Smooth muscle cell (in vitro differentiated cells): ENCODE measurements around the gene URAD. TPM values are rescaled to one million over a fixed set of nuclear protein-coding genes. Genes with fewer than 3 reads are reported as not detected.

Experiments used
- DNase-seq: peaks from one replicate; lab custom pipeline; 2025; ENCODE audit not compliant: unreplicated experiment; lab: John Stamatoyannopoulos, UW
- H2AFZ ChIP-seq: fragments of 200-600 bp; sonication (generic); 2 replicates; pipeline ENCODE4 v1.6.0; 2016; ENCODE audit warnings: antibody characterized with exemption, low read depth, mild to moderate bottlenecking
- H3F3A ChIP-seq: fragments of 200-600 bp; sonication (generic); 2 replicates; pipeline ENCODE4 v1.6.0; 2017; ENCODE audit warnings: antibody characterized with exemption, low read depth
- H3K27ac ChIP-seq: fragments of 200-600 bp; sonication (generic); 2 replicates; pipeline ENCODE4 v1.5.1; 2016; ENCODE audit warnings: low read depth, mild to moderate bottlenecking
- H3K27me3 ChIP-seq: fragments of 200-600 bp; sonication (generic); 2 replicates; pipeline ENCODE4 v1.6.1; 2016; ENCODE audit warnings: low read depth, mild to moderate bottlenecking
- H3K36me3 ChIP-seq: fragments of 200-600 bp; sonication (generic); 2 replicates; pipeline ENCODE4 v1.5.1; 2016; ENCODE audit warnings: low read depth
- H3K4me1 ChIP-seq: fragments of 200-600 bp; sonication (generic); 2 replicates; pipeline ENCODE4 v1.5.1; 2016; ENCODE audit warnings: low read depth
- H3K4me2 ChIP-seq: fragments of 200-600 bp; sonication (generic); 2 replicates; pipeline ENCODE4 v1.6.0; 2016; ENCODE audit warnings: mild to moderate bottlenecking
- H3K4me3 ChIP-seq: fragments of 200-600 bp; sonication (generic); 2 replicates; pipeline ENCODE4 v1.5.1; 2016; ENCODE audit warnings: mild to moderate bottlenecking
- H3K79me2 ChIP-seq: fragments of 200-600 bp; sonication (generic); 2 replicates; pipeline ENCODE4 v1.6.0; 2016; ENCODE audit warnings: low read depth, mild to moderate bottlenecking
- H3K9ac ChIP-seq: fragments of 200-600 bp; sonication (generic); 2 replicates; pipeline ENCODE4 v1.6.0; 2016; ENCODE audit warnings: low read depth
- H3K9me3 ChIP-seq: fragments of 200-600 bp; sonication (generic); replicated peaks from 2 replicates; pipeline ENCODE4 v1.5.1; 2016; ENCODE audit warnings: low read depth
- H4K20me1 ChIP-seq: fragments of 200-600 bp; sonication (generic); 2 replicates; pipeline ENCODE4 v1.6.0; 2016; ENCODE audit warnings: low read depth
- CTCF ChIP-seq: fragments of 200-600 bp; sonication (generic); IDR thresholded peaks from 2 replicates; pipeline ENCODE4 v1.5.1; 2017; ENCODE audit warnings: borderline replicate concordance, mild to moderate bottlenecking, antibody characterized with exemption; ENCODE audit not compliant: insufficient read depth, poor library complexity, severe bottlenecking
- WGBS: methylation state at CpG from one replicate; pipeline ENCODE4 v1.1.7; 2016; ENCODE audit warnings: low lambda C conversion rate; 5-methylcytosine and 5-hydroxymethylcytosine counted together
- polyA plus RNA-seq: library from polyadenylated mRNA; unstranded; fragments of >200 nt; fragmentation: Nextera tagmentation; extraction: Ambion mirVana; gene quantifications from 2 replicates; pipeline ENCODE4 v1.2.1, GENCODE V29; 2016
- total RNA-seq: library from RNA; depleted of rRNA; stranded (reverse); fragments of >200 nt; gene quantifications from 2 replicates; pipeline ENCODE4 v1.2.3, GENCODE V29; 2014

Gene URAD
- total and polyA plus RNA-seq, 2 experiments from 2014 or later, result not detected

- Histone ChIP-seq H3K4me3 (peak overlapping the region; percentile 36), H3K4me2 (no peak overlapping the region), H3K9me3 (no peaks in the 10 kb centered on the region), H3K9ac (no peak overlapping the region), H3K79me2 (no peaks in the 10 kb centered on the region), H3K27ac (no peak overlapping the region), H2AFZ (no peak overlapping the region), H3K4me1 (no peaks in the 10 kb centered on the region), H4K20me1 (no peaks in the 10 kb centered on the region), H3F3A (no peaks in the 10 kb centered on the region), H3K36me3 (no peaks in the 10 kb centered on the region), H3K27me3 (peaks cover 100% of the 10 kb centered on the region)
- TF ChIP-seq CTCF, result no peak
- 2% methylated on average over 15 of the region's 15 CpGs for WGBS
- DNase-seq, result no peak
Measured at GRCh38 chr13:27979001-27979643, 9.4 kb downstream of the URAD start.

DNA sequence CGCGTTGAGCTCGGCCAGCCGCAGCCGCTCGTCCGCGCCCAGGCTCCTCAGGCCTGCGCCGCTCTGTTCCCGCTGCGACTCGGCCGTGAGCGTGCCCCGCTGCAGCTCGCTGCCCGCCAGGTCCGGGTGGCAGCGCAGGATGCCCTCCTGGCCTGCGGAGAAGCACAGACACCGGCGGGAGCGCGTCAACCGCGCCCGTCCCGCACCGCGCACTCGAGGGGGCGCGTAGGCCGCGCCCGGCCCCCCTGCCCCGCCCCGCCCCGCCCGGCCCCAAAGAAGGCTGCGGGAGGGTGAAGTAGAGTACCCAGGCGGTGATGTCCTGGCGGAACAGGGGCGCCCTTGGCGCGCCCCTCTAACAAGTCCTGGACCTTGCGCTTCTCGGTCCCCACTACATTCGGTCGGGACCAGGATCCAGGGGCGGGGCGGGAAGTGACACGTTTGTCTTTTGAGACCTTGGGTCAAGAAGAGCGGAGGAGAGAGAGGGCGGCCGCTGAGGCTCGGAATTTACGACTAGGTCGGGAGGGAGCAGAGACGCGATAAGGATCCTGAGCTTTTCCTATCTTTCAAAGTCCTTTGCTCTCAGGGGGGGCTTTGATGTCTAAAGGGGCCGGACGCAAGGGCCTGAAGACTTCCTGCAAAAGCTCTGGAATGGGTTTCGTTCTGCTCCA, 10.1 kb downstream of the URAD start:
- WGBS, result under 1% methylated on average over 53 of the region's 65 CpGs
- Histone ChIP-seq H3F3A (no peaks in the 10 kb centered on the region), H3K4me1 (no peaks in the 10 kb centered on the region), H2AFZ (no peak overlapping the region), H3K9me3 (no peaks in the 10 kb centered on the region), H3K9ac (no peak overlapping the region), H3K27me3 (peaks cover 100% of the 10 kb centered on the region), H3K27ac (no peak overlapping the region), H3K4me3 (peak overlapping the region; percentile 36), H4K20me1 (no peaks in the 10 kb centered on the region), H3K4me2 (peak overlapping the region; percentile 54), H3K36me3 (no peaks in the 10 kb centered on the region), H3K79me2 (no peaks in the 10 kb centered on the region)
- no peak for DNase-seq
- no peak for TF ChIP-seq CTCF

DNA sequence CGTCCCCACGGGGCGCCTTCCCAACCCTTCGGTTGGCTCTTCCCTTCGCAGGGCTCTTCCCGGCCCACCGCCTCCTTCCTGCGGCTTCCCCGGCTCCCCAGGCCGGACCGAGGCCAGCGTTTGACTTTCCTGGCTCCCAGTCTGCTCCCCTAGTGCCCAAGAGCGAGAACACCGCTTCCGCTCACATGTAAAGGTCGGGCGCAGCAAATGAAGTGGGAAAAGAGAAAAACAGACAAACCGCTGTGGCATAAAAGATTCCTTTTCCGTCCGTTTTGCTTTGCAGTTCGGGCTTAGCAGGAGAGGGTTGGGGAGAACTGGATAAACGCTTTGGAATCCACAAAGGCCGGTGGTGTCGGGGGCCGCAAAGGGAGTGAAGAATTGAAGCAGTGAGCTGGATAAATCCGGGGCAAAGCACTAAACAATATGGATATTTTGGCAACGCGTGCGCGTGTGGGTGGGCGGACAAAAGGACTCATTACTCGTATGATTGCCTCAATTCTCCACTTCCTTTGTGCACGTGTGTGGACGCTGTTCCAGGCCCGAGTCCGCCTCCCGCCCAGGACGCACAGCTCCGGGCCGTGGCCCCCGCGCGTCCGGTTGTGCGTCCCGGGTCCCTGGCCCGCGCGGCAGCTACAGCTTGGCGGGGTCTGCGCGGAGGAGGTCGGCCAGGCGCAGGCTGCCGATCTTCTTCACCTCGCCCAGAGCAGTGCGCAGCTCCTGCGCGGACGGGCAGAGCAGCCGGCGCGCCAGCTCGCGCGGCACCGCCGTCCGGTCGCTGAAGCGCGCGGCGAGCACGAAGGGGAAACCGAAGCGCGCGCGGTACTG, 10.8 kb downstream of the URAD start:
- WGBS, result 1% methylated on average over 77 of the region's 80 CpGs
- Histone ChIP-seq H3K27me3 (peaks cover 100% of the 10 kb centered on the region), H2AFZ (no peak overlapping the region), H3K4me1 (no peaks in the 10 kb centered on the region), H3K9me3 (no peaks in the 10 kb centered on the region), H3K27ac (no peak overlapping the region), H4K20me1 (no peaks in the 10 kb centered on the region), H3K79me2 (no peaks in the 10 kb centered on the region), H3K4me2 (peak overlapping the region; percentile 54), H3K36me3 (no peaks in the 10 kb centered on the region), H3K4me3 (peak overlapping the region; percentile 36), H3F3A (no peaks in the 10 kb centered on the region), H3K9ac (no peak overlapping the region)
- no peak for TF ChIP-seq CTCF
- DNase-seq, result no peak
